ENCODE measurements around the gene MIOX.

MIOX gene

DNA sequence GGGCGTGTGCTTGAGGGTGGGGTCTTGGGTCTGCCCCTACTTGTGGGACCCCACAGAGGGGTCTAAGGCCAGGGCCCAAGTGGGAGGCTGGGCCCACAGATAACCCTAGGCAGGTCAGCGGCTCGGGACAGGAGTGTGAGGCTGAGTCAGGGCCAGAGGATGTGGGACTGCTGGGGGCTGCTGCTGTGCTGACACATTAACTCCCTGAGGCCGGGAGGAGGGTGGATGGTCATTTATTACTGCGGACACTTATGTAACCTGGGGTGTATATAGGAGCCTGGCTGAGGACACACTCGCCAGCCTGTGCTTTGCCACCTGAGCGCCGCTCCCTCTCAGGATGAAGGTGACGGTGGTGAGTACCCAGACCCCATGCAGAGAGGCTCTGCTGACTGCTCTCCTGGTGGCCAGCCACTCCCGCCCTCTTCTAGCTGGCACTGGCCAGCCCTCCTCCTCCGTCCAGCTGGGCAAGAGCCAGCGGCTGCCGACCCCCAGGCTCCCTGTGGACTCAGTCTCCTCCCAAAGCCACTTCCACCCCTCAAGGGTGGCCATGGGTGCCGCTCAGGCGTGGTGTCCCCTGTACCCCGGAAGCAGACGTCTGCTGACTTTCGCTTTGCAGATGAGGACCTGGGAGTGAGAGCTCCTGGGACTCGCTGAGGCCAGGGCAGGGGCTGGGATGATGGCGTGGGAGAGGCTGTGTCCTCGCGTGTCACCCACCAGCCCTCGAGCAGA, at the start of gene MIOX:
MIOX (plus strand) TSS at position 299 of the 729 bp plus-strand sequence; CDS start at position 338, 39 bp downstream.
- no peak for DNase-seq

DNA sequence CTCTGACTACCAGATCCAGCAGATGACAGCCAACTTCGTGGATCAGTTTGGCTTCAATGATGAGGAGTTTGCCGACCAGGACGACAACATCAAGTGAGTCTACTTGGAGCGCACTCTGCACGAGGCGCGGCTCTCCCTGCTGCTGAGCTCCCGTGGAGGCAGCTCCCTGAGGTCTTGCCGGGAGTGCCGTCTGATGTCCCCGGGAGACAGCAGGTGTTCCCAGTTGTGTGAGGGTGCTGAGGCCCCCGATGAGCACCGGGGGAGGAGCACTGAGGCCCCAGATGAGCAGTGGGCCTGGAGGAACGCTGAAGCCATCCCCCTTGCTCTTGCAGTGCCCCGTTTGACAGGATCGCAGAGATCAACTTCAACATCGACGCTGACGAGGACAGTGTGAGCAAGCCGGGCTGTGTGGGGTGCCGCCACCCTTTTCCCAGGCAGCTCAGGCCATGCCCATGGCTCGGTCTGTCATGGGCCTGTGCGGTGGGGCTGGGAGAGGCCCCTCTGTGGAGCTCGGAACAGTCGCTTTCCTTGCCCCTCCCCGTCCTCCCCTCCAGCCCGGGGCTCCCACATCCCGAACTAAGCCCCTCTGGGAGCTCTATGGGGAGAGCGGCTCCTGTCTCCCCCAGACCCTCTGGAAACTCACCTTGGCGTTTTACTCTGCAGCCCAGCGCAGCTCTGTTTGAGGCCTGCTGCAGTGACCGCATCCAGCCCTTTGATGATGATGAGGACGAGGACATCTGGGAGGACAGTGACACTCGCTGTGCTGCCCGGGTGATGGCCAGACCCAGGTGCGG, 49.0 kb upstream of the MIOX start:
- no peak for DNase-seq

DNA sequence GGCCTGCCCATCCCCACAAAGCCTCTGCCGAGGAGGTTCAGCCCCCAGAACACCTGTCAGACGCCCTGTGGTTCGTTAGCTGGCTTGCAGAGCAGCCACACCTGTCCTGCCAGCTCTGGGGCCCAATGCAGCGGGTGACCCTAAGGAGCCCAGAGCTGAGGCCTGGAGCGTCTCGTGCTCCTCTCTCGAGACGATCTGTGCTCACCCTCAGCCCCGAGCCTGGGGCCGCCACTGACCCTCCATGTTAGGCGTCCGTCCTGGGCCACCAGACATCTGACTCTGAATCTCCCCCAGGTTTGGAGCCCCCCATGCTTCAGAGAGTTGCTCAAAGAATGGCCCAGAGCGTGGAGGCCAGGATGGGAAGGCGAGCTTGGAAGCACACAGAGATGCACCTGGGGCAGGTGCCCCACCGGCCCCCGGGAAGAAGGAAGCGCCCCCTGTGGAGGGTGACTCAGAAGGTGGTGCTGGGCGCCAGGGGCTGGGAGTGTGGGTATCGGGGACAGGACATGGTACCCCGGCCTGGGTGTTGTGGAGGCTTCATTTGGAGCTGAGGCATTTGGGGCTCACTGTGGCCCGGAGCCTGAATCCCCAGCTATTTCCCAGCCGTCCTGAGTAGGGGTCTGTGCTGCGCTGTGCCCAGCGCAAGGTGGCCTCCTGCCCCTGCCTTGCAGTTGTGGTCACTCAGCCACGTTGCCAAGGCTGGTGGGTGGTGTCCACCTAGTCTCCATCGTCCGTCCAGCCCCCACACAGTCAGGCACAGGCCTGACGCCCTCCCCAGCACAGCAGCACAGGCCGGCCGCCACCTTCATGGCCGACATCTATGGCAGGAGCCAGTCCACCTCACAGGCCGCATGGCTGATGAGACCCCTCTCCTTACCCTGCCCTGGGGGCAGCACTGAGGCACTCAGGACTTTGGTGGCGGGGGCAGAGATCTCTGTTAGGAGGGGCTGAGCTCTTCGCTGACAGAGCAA, 48.1 kb upstream of the MIOX start:
- DNase-seq, result no peak

DNA sequence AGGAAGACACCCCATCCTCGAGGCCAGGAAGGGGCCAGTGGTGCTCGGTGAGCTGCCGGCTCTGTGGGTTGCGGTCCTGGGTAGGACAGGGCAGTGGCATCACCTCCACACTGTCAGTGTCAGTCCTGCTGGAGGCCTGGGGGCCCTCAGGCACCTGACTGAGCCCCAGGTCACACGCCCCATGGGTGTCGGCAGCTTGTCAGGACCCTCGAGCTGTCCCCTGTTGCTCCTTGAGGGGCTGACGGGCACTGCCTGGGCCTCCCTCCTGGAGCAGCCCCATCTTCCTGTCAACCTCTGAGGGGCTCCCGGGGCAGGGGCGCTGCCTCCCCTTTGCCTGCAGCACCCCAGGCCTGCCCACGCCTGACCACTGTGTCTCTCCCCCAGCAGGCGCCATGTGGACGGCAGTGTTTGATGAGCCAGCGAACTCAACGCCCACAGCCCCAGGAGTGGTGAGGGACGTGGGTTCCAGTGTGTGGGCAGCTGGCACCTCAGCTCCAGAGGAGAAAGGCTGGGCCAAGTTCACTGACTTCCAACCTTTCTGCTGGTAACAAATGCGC, 47.3 kb upstream of the MIOX start:
- DNase-seq, result no peak

DNA sequence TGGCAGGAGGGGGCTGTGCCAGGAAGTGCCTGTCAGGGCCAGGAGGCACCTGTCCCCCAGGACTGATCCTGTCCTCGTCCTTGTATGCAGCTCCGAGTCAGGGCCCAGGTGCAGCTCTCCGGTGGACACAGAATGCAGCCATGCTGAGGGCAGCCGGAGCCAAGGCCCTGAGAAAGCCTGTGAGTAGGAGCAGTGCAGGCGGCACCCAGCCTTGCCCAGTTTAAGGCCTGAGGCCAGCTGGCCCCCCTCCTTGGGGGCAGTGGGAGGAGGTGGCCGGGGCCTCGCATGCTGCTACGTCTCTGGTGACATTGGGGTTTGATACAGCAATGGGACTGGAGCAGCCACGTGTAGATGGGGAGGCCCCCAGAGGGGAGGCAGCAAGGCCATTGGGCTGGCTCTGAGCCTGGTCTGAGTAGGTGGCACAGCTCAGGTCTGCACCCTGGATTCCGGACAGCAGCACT, 46.8 kb upstream of the MIOX start:
- no peak for DNase-seq

DNA sequence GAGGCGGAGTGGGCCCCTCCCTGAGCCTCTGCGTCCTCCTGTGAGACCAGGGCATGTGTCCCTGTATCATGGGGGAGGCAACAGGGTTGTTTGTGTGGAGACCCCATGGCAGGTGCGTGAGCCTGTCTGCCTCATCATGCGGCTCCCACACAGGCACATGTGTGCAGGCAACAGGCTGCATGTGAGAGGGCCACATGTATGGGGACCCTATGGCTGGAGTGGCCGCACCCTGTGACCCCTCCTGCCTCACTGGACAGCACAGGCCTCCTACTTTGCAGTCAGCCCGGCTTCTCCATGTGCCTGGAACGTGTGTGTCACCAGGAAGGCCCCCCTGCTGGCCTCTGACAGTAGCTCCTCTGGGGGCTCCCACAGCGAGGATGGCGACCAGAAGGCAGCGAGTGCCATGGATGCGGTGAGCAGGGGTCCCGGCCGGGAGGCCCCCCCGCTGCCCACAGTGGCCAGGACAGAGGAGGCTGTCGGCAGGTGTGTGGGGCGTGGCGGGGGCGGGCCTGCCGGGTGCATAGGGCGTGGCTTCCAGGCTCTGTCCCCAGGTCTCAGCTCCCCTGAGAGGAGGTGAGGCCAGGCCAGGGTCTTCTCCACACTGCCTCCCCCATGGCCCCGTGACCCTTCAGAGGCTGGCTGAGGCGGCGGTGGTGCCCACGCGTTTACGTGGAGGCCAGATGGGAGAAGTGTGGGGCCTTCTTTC, 46.0 kb upstream of the MIOX start:
- no peak for DNase-seq

DNA sequence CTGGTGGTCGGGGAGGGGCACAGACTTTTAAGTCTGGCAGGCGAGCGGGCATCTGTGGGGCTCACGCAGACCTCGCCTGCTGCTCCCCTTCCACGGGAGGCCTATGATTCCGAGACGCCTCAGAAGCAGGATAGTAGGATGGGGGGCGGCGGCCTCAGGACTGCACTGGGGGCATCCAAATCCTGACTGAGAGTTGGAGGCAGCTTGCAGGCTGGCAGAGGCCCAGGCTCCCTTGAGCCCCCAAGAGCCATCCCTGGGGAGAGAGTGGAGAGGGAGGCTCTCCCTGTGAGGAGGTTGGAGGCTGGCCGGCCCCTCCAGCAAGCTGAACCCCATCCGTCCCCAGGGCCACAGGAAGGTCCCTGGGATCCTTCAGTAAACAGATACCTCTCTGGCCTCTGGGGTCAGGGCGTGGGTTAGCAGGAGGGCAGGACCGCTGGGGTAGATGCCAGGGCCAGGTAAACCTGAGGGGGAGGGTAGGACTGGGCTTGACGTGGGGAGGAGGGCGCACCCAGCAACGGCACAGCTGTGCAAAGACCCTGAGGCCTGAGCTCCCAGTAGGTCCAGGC, 45.1 kb upstream of the MIOX start:
- no peak for DNase-seq

DNA sequence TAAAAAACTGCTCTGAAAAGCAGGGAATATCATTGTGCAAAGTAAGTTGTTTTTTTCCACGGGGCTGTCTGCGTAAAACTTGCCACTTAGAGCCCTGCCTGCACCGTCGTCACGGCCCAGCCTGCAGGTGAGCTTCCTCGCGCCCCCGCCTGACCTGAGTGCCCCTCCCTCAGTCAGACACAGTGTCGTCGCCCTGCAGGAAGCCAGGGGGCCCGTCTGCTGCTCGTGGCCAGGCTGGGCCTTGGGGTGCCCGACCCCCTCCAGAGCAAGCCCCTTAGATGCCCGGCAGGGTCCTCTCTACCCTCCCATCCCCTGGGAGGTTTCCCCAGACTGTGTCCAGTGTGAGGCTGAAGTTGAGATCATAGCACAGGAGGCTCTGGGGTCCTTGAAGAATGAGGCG, 43.5 kb upstream of the MIOX start:
- DNase-seq, result no peak

DNA sequence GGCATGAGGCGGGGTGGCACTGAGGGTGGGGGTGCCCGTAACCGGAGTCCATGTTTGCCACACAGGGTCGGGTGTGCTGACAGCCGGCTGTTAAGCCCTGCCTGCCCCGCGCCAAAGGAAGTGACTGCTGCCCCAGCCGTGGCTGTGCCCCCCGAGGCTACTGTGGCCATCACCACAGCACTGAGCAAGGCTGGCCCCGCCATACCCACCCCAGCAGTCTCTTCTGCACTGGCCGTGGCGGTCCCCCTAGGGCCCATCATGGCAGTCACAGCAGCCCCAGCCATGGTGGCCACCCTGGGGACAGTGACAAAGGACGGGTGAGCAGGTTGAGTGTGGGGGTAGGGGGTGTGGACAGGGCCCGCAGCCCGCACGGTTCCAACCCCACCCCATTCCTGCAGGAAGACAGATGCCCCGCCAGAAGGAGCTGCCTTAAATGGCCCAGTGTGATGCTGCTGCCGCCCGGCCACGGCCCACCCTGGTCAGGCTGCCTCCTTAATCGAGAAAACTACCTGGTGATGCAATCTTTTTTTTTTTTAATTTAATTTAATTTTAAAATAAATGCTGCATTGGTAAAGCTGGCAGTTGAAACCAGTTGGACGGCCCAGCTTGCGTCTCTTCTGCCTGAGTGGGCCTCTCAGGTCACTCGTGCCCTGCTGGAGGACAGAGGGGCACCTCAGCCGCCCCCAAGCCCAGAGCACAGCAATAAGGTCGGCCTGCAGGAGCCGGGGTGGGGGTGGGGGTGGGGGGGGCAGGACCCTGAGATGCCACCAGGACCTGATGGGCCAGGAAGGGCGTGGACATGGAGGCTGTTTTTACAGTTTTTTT, 42.6 kb upstream of the MIOX start:
- DNase-seq, result no peak

DNA sequence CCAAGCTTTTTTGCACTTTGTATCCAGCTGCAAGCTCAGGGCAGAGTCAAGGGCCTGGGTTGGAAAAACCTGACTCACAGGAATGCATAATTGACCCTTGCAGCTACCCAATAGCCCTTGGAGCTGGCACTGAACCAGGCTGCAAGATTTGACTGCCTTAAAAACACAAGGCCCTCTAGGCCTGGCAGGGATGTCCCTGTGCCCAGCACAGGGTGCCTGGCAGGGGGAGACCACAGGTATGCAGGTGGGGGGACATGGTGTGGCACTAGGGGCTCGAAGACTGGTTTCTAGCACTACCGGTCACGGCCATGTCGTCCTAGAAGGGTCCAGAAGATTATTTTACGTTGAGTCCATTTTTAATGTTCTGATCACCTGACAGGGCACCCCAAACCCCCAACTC, 42.0 kb upstream of the MIOX start:
- DNase-seq, result no peak

DNA sequence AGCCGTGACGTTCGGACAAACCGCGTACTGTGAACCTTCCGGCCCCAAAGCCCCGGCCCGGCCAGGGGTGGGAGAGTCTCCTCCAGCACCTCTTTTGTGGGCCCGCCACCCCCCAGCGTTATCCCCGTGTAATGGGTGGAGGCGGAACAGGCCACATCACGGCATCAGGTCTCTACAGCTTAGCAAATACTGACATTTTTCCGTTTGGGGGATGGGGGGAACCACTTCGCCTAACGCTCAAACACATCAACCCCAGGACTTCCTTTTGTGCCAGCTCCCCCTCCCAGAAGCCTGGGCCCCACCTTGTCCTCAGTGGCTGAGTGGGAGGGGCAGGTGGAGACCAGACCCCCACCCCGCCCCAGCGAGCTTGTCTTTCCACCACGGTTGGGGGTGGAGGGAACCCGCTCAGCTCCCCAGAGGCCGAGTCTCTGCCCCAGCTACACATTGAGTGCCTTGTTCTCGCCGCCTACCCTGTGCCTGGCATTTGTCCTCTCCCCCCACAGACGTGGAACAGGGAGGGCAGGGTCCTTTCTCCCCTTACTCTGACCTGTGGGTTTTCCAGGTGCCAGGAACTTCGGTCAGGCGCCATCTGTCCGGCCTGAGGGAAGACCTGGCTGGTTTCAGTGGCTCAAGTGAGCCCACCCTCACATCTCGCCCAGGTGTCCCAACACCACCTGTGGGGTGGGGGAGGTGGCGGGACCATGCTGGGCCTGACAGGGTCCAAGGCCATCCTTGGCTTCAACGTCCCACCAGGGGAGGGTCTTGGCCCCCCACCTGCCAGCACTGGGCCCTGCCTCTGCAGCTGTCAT, 41.4 kb upstream of the MIOX start:
- DNase-seq, result no peak

DNA sequence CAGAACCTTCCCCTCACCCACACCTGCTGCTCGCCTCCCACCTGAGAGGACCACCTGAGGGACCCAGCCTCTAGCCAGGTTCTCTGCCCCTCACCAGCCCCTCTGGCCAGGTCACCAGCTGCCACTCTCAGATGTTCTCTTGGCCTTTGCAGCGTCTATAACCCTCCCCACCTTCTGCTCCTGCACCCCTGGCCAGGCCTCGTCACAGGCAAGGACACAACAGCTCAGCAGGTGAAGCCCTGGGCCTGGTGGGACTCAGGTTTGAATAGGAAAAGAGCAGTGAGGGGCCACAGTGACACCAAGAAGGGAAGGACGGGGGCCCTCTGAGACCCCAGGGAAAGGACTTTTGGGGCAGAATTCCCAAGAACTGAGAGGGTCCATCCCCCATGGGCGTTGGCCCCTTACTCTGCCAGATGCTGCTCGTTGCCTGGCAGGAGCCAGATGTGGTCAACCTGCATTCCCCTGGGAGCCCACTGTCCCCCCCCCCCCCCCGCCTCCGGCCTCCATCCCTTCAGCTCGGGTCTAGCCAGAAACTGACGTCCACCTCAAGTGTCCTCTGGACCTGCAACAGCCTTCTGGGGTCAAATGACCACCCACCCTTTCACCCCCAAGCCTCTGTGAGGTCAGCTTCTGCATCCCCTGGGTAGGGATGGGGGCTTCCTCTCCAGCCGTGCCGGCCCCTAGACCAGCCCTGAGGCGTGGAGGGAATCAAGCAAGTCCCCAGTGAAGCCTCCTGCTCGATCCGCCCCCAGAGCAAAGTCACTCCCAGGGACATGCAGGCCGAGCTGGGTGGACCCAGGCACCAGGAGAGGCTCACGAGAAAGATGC, 40.6 kb upstream of the MIOX start:
- DNase-seq, result no peak

DNA sequence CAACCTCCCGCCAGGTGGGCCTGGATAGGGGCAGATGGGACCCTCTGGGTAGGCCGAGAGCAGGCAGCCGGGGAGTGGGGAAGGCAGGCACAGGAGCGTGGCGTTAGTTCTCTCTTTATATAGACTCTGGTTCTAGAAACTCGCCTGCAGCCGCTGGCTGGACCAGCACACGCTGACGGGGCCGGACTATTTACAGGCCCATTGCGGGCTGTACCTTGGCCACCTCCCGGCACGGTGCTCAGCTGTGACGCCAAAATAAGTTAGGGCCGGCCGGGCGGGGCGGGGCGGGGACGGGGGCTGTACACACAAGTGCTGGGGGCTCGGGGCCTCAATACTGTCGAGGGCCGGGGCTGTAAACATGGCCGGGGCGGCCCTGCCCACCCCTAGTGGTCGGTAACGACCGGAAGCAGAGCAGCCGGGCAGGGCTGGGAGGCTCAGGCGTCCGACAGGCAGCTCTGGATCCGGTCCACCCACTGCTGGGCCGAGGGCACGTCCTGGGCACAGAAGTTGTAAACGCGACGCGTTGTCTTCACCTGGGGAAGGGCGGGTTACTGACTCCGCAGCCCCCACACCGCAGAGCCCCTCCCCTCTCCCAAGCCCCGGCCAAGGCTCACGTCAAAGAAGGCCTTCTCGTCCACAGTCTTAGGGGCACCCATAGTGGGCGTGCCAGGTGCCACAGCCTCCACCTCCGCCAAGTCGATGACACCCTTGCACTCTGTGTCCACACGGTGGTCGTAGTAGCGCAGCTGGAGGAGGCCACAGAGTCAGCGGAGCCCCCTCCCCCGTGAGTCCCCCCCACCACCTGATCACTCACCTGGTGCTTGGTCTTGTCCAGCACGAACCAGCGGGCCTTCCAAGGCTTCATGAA, 39.7 kb upstream of the MIOX start:
- no peak for DNase-seq

DNA sequence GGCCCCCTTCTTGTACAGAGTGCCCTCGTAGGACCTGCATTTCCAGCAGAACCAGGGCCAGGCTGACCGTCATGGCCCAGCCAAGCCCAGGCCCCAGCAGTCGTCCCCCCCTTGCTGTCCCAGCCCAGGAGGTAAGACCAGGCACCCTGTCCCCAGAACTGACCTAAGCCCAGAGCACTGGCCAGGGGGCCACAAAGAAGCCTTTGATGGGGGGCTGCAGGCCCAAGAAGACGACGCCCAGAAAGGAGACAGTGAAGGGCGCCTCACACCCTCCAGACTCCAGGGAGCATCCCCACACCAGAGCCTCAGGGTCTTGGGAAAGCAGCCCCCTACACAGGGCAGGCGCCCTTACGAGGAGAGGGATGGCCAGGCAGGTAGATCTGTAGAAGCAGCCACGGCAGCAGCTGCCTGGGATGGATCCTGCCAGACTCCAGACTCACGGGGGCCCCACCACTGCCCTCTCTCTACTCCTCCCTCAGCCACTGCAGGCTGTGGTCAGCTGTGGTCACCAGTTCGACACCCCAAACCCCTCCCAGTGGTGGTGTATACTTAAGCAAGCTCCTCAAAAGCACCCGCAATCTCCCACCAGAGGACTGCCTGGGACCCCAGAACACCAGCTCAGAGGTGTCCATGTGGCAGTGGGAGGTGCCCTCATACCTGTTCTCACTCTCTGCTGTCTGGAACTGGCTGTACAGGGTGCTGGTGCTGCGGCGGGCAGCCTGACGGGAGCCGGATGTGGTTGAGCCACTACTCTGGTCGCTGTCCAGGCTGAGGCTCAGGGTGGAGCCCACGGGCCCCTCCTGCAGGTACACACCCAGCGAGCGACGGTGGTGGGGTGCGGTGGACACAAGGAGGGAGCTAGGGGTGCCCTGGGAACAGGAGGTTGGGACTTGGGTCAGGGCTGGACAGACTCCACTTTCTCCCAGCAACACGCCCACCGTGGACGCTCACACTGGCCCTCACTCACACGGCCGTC, 38.8 kb upstream of the MIOX start:
- DNase-seq, result no peak

DNA sequence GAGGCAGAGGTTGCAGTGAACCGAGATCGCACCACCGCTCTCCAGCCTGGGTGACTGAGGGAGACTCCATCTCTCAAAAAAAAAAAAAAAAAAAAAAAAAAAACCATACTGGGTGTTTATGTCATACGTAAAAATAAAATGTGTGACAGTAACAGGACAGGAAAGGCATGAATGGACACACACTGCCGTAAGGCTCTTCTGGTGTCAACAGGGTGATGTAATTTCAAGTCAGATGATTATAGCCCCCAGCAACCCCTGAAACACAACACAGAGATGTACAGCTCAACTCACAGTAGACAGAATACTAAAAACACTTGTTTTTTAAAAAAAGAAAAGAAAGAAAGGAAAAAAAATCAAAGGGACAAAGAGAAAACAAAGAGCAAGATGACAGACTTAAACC, 34.0 kb upstream of the MIOX start:
- DNase-seq, result no peak

DNA sequence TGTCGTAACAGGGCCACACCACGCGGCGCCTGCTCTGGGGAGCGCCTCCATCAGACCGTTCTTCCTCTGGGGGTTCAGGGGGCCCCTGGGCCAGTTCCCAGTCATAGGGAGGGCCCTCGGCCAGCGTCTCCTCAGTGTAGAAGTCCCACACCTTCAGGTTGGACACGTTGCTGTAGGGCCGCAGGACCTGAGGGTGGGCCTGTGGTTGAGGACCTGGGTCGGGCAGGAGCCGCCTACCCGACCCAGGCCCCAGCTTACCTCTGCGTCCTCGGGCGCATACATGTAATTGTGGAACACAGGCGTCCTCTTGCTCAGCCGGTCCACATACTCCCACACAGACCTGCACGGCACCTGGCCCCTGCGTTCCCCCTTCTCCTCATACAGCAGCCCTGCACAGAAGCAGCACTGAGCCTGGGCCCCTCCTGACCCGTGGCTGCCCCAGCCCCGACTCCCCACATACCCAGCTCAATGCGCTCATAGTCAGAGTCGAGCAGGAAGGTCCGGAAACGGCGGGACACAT, 32.0 kb upstream of the MIOX start:
- DNase-seq, result no peak

DNA sequence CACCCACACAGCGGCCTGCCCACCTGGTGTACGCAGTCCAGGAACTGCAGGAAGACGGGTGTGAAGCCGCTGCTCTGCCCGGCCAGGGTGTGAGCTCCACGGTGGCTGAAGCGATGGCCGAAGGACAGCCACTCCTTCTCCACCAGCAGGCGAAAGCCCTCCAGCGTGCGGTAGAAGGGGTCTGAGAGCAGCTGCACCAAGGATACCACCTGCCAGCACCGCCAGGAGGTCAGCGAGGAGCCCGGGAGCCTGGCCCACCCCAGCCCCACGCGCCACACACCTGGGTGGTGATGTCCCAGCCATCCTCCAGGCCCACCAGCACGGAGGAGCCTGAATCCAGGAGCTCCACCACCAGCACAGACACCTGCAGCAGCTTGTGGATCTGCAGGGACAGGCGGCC, 31.5 kb upstream of the MIOX start:
- no peak for DNase-seq
